Stimulated activated CD4-positive, alpha-beta T cell treated with anti-CD3 and anti-CD28 coated beads, Interleukin-1b, Interleukin-23, amount 100 ng/mL, for 48 hours (primary cell): ENCODE measurements around the gene COBLL1.

ENCODE experiments used
- DNase-seq: peaks from one replicate; pipeline ENCODE4 v3.0.0-alpha.2; 2020

The COBLL1 gene

GRCh38 chr2:164816900-164817299 is 24.7 kb downstream of the COBLL1 start:
- DNase-seq = no peak

- DNase-seq = no peak
Measured at GRCh38 chr2:164816046-164816445, 25.6 kb downstream of the COBLL1 start.

- no peak for DNase-seq
Measured at GRCh38 chr2:164815071-164815793, 26.4 kb downstream of the COBLL1 start.

GRCh38 chr2:164813535-164813934 is 28.1 kb downstream of the COBLL1 start:
- DNase-seq = no peak

- DNase-seq = no peak
Measured at GRCh38 chr2:164812378-164812777, 29.2 kb downstream of the COBLL1 start.

GRCh38 chr2:164811819-164812218 is 29.8 kb downstream of the COBLL1 start:
- DNase-seq = no peak

GRCh38 chr2:164810843-164811242 is 30.8 kb downstream of the COBLL1 start:
- DNase-seq = no peak

- DNase-seq = no peak
Measured at GRCh38 chr2:164808776-164809175, 32.8 kb downstream of the COBLL1 start.

- DNase-seq = no peak
Measured at GRCh38 chr2:164803776-164804466, 37.7 kb downstream of the COBLL1 start.

- no peak for DNase-seq
Measured at GRCh38 chr2:164802095-164802707, 39.4 kb downstream of the COBLL1 start.

GRCh38 chr2:164800572-164800971 is 41.1 kb downstream of the COBLL1 start:
- no peak for DNase-seq

GRCh38 chr2:164797627-164798026 is 44.0 kb downstream of the COBLL1 start:
- DNase-seq = no peak

- DNase-seq = no peak
Measured at GRCh38 chr2:164796999-164797398, 44.6 kb downstream of the COBLL1 start.

- no peak for DNase-seq
Measured at GRCh38 chr2:164794432-164795231, 47.0 kb downstream of the COBLL1 start.

- no peak for DNase-seq
Measured at GRCh38 chr2:164794016-164794415, 47.6 kb downstream of the COBLL1 start.

GRCh38 chr2:164793529-164793928 is 48.1 kb downstream of the COBLL1 start:
- DNase-seq = no peak

- DNase-seq = no peak
Measured at GRCh38 chr2:164792316-164793170, 49.1 kb downstream of the COBLL1 start.

- DNase-seq = no peak
Measured at GRCh38 chr2:164789968-164790367, 51.7 kb downstream of the COBLL1 start.

GRCh38 chr2:164786787-164787186 is 54.8 kb downstream of the COBLL1 start:
- no peak for DNase-seq

- DNase-seq = no peak
Measured at GRCh38 chr2:164785457-164785856, 56.2 kb downstream of the COBLL1 start.

- no peak for DNase-seq
Measured at GRCh38 chr2:164784376-164784775, 57.2 kb downstream of the COBLL1 start.

GRCh38 chr2:164782323-164782722 is 59.3 kb downstream of the COBLL1 start:
- no peak for DNase-seq
